HG02678 (cell line): ENCODE data around the gene MAPK8.
"Not testable (repeated sequence)": the region's sequence is repeated elsewhere in the genome, so short reads cannot be mapped to it uniquely, and the experiment has no call there.

Experiments
- ATAC-seq: cut with Tn5 transposase; IDR thresholded peaks from one replicate; pipeline ENCODE4 v1.9.1; 2021; ENCODE audit warnings: mild to moderate bottlenecking, moderate library complexity; ENCODE audit not compliant: unreplicated experiment

Gene MAPK8

DNA sequence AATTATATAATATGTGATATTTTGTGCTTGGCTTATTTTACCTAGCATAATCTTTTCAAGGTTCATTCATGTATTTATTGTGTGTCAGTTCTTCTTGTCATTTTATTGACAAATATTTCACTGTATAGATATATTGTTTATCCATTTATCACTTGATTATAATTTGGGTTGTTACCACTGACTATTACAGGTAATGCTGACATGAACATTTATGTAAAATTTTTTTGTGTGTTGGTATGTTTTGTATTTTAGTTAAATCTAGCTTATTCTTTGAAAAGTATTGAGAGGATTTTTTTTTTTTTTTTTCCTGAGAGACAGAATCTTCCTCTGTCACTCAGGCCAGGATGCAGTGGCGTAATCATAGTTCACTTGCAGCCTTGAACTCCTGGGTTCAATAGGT is 107.7 kb downstream of the MAPK8 start:
- no peak for ATAC-seq

DNA sequence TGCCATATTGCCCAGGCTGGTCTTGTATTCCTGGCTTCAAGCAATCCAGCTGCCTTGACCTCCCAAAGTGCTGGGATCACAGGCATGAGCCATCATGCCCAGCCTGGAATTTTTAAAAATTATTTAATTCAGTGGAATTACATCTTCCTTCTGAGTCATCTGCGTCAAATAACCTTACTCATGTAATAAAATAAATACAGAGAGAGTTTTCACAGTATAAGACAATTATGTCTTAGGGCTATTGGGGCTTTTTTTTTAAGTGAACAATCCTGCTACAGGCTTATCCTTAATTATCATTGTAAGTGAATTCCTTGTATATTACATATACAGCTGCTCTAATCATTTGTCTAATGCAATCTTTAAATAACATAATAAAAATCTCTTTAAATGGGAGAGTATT is 108.3 kb downstream of the MAPK8 start:
- ATAC-seq, result no peak

DNA sequence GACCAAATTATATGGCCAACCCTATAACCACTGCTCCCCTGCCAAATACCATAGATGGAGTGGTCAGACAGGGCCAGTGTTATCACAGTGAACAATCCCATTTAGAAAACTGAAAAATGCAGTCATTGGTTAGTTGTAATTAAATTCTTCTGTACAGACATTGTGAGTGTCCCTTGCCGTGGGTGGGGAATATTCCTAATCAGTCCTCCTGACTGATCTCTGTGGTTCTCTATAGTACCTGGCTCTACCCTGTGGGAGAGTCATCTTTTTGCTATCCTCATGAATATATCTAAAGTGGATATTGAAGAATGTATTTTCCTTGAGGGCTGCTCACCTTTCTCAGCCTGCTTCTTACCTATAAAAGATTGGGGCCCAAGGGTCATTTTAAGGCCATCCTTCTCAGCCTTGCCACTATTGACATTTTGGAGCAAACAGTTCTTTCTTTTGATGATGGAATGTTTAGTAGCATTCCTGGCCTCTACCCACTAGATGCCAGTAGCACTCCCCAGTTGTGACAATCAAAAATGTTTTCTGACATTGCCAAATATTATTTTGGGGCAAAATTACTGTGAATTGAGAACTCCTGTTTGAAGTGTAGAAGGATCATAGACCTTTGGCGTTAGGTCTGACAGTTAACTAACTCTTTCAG is 110.2 kb downstream of the MAPK8 start:
- ATAC-seq, result no peak

DNA sequence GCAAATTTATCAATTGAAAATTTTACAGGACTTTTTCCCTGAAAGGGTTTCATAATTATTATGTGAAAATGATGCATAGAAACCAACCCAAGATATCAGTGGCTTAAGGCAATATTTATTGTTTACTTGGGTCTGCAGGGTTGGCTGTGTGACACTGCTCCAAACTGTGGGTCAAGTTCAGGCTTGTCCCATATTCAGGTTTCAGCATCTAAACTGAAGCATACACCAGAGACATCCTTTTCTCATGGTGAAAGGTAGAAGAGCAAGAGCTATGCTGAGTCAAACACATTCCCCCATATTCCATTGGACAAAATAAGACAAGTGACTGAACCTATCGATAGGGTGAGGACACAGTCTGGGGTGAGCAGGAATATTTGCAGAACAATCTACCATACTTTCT is 110.9 kb downstream of the MAPK8 start:
- no peak for ATAC-seq

DNA sequence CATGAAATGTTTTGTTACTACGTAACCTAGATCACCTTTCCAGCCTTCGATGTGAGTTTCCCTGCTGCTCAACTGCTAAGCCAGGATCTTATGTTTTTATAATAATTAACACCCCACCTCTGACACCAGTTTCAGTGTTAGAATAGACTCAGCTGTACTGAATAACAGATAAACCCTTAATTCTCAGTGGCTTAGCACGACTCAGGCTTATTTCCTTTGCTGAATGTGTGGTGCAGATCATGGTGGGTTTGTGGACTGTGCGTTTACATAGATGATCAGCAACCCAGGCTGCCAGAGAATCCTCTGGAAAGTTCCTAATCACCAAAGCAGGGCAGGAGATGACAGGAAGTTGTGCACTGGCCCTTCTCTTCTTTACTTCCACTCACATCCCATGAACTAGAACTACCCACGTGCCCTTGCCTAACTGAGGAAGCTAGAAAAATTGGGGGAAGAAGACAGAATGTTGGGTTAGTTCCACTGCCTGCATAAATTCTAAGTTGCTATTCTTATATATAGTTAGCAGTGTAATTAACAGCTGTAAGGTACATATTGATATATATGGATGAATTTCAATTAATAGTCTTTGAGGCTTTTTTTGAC is 111.8 kb downstream of the MAPK8 start:
- no peak for ATAC-seq

- ATAC-seq, result no peak
These were observed 113.2 kb downstream of the MAPK8 start for GRCh38 chr10:48419714-48420113.

GRCh38 chr10:48421862-48422261 is 115.4 kb downstream of the MAPK8 start:
- not testable (repeated sequence) for ATAC-seq

DNA sequence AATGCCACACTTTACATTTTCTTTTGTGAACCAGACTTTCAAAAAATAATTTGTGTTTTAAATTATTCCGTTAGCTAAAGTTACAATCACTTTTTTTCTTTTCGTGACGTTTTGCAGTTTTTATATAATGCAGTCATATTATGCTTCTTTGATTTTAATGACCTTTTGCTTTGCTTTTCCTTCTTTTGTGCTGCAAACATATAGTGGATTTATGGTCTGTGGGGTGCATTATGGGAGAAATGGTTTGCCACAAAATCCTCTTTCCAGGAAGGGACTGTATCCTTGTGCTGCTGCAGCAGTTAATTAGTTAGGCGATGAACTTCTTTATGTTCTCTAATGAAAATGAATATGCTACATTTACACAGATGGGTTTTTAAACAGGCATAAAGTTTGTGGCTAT is 117.4 kb downstream of the MAPK8 start:
- no peak for ATAC-seq

DNA sequence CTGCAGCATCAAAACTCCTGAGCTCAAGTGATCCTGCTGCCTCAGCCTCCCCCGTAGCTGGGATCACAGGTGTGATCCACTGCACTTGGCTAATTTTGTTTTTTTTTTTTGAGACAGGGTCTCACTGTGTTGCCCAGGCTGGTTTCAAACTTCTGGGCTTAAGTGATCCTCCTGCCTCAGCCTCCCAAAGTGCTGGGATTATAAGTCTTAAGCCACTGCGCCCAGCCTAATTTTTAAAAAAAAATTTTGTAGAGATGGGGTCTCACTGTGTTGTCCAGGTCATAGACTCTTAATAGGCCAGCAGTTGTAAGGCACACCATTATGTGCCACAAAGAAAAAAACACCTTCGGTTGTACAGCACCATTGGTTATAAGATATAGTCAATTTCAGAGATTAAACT is 122.4 kb downstream of the MAPK8 start:
- no peak for ATAC-seq

DNA sequence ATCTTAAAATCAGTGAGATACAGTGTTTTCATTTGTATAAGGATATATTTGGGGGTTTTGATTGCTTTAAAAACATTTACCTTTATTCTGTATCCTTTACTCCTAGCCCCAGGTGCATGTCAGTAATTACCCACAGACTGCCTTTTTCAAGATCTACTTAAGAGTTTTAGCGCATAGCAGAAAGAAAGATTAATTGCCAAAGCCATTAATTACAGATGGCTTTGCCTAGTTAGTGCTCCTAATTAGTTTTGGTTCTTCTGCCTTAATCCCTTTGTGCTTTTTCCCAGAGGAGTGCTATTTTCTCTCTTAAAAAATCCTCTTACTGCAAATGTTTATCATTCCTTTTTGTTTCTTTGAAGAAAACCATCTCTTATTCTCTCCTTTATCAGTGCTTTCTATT is 122.8 kb downstream of the MAPK8 start:
- no peak for ATAC-seq

- ATAC-seq, result no peak
These were observed 124.0 kb downstream of the MAPK8 start for GRCh38 chr10:48430402-48430993.

DNA sequence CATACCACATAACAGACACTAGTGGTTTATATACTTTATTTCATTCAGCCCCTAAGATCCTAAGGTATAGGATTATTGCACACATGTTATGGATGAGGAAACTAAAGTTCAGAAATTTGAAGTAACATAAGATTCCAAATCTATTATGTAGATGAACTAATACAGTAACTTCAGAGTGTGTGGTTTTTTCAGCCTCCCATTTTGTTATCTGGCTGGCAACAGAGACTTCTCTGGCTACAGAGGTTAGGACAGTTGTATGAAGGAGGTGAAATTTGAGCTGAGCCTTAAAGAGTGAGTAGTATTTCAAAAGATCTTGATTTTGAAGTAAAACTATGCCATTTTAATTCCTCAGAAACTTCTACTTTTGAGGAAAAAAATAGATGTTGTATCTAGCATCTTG is 125.4 kb downstream of the MAPK8 start:
- ATAC-seq, result no peak

- no peak for ATAC-seq
These were observed 131.1 kb downstream of the MAPK8 start for GRCh38 chr10:48437546-48437945.

- ATAC-seq, result no peak
These were observed 132.6 kb downstream of the MAPK8 start for GRCh38 chr10:48439031-48439430.

DNA sequence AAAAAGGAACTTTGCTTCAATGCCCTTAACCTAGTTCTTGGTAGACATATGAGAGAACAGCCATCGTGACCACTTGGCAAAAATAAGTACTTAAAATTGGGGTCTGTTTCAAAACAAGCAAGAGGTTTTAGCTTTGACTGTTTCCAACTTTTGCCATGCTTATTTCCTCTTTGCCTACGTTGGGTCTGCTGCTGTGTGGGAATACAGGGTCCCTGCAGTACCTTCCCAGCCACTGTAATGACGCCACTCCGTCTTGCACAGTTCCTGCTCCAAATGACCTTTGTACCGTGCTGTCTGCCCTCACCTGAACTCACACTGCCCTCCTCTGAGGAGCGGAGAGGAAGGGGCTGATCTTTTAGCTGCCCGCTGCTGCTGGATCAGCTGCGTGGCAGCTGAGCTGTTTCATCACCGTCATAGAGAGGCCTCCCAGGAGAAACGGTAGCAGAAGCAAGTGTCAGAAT is 133.1 kb downstream of the MAPK8 start:
- no peak for ATAC-seq

DNA sequence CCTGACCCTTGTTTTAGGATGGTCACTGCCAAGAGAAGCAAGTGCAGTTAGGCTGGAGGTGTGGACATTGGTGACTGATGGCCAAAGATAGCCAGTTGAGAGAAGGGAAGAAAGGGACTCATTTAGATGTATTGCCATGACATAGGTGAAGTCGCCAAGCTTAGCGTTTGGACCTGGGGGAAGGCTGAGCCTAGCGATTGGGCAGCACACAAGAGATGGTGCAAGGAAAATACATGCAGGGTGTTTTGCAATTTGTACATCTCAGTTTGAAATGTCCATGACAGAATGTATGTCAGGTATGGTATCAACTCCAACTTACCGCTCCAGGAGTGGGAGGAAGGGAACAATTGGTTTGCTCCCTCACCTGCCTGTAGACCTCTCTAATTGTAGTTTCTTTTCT is 134.3 kb downstream of the MAPK8 start:
- ATAC-seq, result no peak

GRCh38 chr10:48442090-48442808 is 135.8 kb downstream of the MAPK8 start:
- no peak for ATAC-seq

DNA sequence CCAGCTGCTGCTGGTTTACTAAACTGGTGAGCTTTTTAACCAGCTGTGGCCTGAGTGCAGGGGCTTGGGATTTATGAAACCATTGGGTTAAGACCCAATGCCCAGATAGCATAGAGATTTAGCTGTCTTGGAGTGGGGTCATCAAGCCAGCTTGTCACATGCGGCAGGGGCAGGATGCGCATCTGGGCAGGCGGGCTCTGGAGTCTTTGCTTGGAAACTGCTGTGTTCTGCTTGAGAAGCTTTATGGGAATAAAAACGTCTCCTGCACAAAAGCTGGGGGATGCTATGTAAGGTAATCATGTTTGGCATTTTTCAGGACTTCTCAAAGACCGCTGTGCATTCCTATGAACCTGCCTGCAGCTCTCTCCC is 136.3 kb downstream of the MAPK8 start:
- ATAC-seq, result no peak

- ATAC-seq, result no peak
These were observed 137.8 kb downstream of the MAPK8 start for GRCh38 chr10:48444266-48444665.

- ATAC-seq, result no peak
These were observed 138.7 kb downstream of the MAPK8 start for GRCh38 chr10:48444861-48445841.

- no peak for ATAC-seq
These were observed 139.5 kb downstream of the MAPK8 start for GRCh38 chr10:48445932-48446331.
